ENCODE measurements around the gene AQP1.

- TF ChIP-seq CTCF (conservative IDR thresholded peaks at IDR 0.05; ENCODE audit: low read length) (no peak), EZH2phosphoT487 (IDR thresholded peaks at IDR 0.05; ENCODE audit: borderline replicate concordance, low read depth, low read length) (no peak)
Observed at GRCh38 chr7:30877993-30878392, 33.7 kb upstream of the AQP1 start.

Measured in OCI-LY7 (cell line).